A549 (cell line): ENCODE data around the gene SMU1. TPM values are rescaled to one million over a fixed set of nuclear protein-coding genes. Genes with fewer than 3 reads are reported as not detected.

Source experiments
- ATAC-seq, 2 experiments: fragments of 200-7000 bp in 1 of 2; fragments of >200 bp in 1 of 2; cut with Nextera tagmentation in 1 of 2; cut with Tn5 transposase in 1 of 2; 3 replicates each; pipeline versions ENCODE4 v1.8.0 to v1.9.1; 2018 to 2020; ENCODE audit warnings: mild to moderate bottlenecking in 1 of 2, moderate library complexity in 1 of 2
- CTCF ChIA-PET: fragments of 300-600 bp; sonication (Branson Sonifier 250); formaldehyde crosslinking; extraction: SDS; loops from one replicate; lab custom pipeline; 2021; ENCODE audit warnings: antibody characterized with exemption, inconsistent platforms; lab: Yijun Ruan, JAX
- POLR2A ChIA-PET: fragments of 350-600 bp; formaldehyde crosslinking; extraction: SDS; loops from one replicate; lab custom pipeline; 2021; ENCODE audit warnings: antibody characterized with exemption, inconsistent platforms; lab: Yijun Ruan, JAX
- DNase-seq, 2 experiments: peaks; one replicate each; pipeline versions ENCODE4 v3.0.0 to v3.0.0-alpha.2; 2011 to 2016; ENCODE audit warnings: low read depth in 1 of 2, low spot score in 1 of 2
- FAIRE-seq: peaks from 2 replicates; lab custom pipeline; 2011; peaks lifted over from hg19 to GRCh38; lab: Jason Lieb, UNC
- H3K27ac ChIP-seq, 2 experiments: fragments of >200 bp; sonication (Bioruptor Twin); formaldehyde crosslinking; 3 replicates each; pipeline ENCODE4 v1.5.1; 2016 to 2017
- H3K4me1 ChIP-seq: fragments of >200 bp; sonication (Bioruptor Twin); formaldehyde crosslinking; 3 replicates; pipeline ENCODE4 v1.6.1; 2016
- H3K4me2 ChIP-seq: fragments of >200 bp; sonication (Bioruptor Twin); formaldehyde crosslinking; 3 replicates; pipeline ENCODE4 v1.6.1; 2016
- H3K4me3 ChIP-seq: fragments of >200 bp; sonication (Bioruptor Twin); formaldehyde crosslinking; 3 replicates; pipeline ENCODE4 v1.5.1; 2016
- H3K9me3 ChIP-seq: fragments of >200 bp; sonication (Bioruptor Twin); formaldehyde crosslinking; 3 replicates; pipeline ENCODE4 v1.6.1; 2016
- ATOH8 ChIP-seq: fragments of 250-450 bp; sonication (Bioruptor Pico); IDR thresholded peaks from 2 replicates; pipeline ENCODE4 v1.5.0; 2020; ENCODE audit warnings: low read depth, mild to moderate bottlenecking, moderate library complexity
- BHLHE40 ChIP-seq: IDR thresholded peaks from 2 replicates; pipeline ENCODE4 v1.6.1; 2012; ENCODE audit warnings: low read depth, low read length, inconsistent platforms
- CEBPB ChIP-seq, 2 experiments: fragments of >200 bp in 1 of 2; sonication (Bioruptor Twin) in 1 of 2; formaldehyde crosslinking in 1 of 2; IDR thresholded peaks; 2 replicates each; pipeline ENCODE4 v1.6.1; 2012 to 2016
- CHD2 ChIP-seq: fragments of 150-350 bp; IDR thresholded peaks from 2 replicates; pipeline ENCODE4 v1.6.1; 2014; ENCODE audit warnings: low read length; ENCODE audit not compliant: partially characterized antibody
- CHD4 ChIP-seq: fragments of 200-600 bp; sonication (generic); IDR thresholded peaks from 2 replicates; pipeline ENCODE4 v1.6.1; 2016; ENCODE audit warnings: antibody characterized with exemption, mild to moderate bottlenecking, borderline replicate concordance
- EHMT2 ChIP-seq: fragments of 200-600 bp; sonication (generic); IDR thresholded peaks from 2 replicates; pipeline ENCODE4 v1.6.1; 2016; ENCODE audit warnings: antibody characterized with exemption, low read depth, mild to moderate bottlenecking, moderate library complexity
- ELK1 ChIP-seq: fragments of 150-350 bp; IDR thresholded peaks from 2 replicates; pipeline ENCODE4 v1.6.1; 2014; ENCODE audit warnings: low read depth, mild to moderate bottlenecking, low read length
- EP300 ChIP-seq, 2 experiments: fragments of >200 bp; sonication (Bioruptor Twin); formaldehyde crosslinking; IDR thresholded peaks; 2 replicates in 1 of 2; 3 replicates in 1 of 2; pipeline ENCODE4 v1.6.1; 2016 to 2017
- ESRRA ChIP-seq: fragments of 150-350 bp; IDR thresholded peaks from 2 replicates; pipeline ENCODE4 v1.6.1; 2014; ENCODE audit warnings: mild to moderate bottlenecking, low read length, borderline replicate concordance
- FOXS1 ChIP-seq: fragments of 250-450 bp; sonication (Bioruptor Pico); IDR thresholded peaks from 2 replicates; pipeline ENCODE4 v1.5.0; 2020; ENCODE audit warnings: mild to moderate bottlenecking, moderate library complexity
- GATA3 ChIP-seq: IDR thresholded peaks from 2 replicates; pipeline ENCODE4 v1.6.1; 2012; ENCODE audit warnings: borderline replicate concordance
- HES2 ChIP-seq: fragments of >200 bp; sonication (Bioruptor Twin); formaldehyde crosslinking; IDR thresholded peaks from 2 replicates; pipeline ENCODE4 v1.6.1; 2016
- HEYL ChIP-seq: fragments of 250-450 bp; sonication (Bioruptor Pico); IDR thresholded peaks from 2 replicates; pipeline ENCODE4 v1.8.0; 2021; ENCODE audit warnings: mild to moderate bottlenecking, moderate library complexity
- HOXA7 ChIP-seq: fragments of 250-450 bp; sonication (Bioruptor Pico); IDR thresholded peaks from 2 replicates; pipeline ENCODE4 v1.5.0; 2020; ENCODE audit warnings: mild to moderate bottlenecking, moderate library complexity
- HOXB13 ChIP-seq: fragments of 250-450 bp; sonication (Bioruptor Pico); IDR thresholded peaks from 2 replicates; pipeline ENCODE4 v1.5.0; 2020; ENCODE audit warnings: low read depth, mild to moderate bottlenecking, moderate library complexity
- HOXB5 ChIP-seq: fragments of 250-450 bp; sonication (Bioruptor Pico); IDR thresholded peaks from 2 replicates; pipeline ENCODE4 v1.5.0; 2020; ENCODE audit warnings: mild to moderate bottlenecking, moderate library complexity
- JUN ChIP-seq, 2 experiments: fragments of >200 bp; sonication (Bioruptor Twin); formaldehyde crosslinking; IDR thresholded peaks; 2 replicates in 1 of 2; 3 replicates in 1 of 2; pipeline ENCODE4 v1.6.1; 2016 to 2017
- MAFK ChIP-seq: fragments of 450-650 bp; IDR thresholded peaks from 2 replicates; pipeline ENCODE4 v1.6.1; 2014; ENCODE audit not compliant: partially characterized antibody
- MAZ ChIP-seq: fragments of 150-350 bp; IDR thresholded peaks from 2 replicates; pipeline ENCODE4 v1.6.1; 2014; ENCODE audit warnings: antibody characterized with exemption, low read depth, low read length, borderline replicate concordance
- NR3C1 ChIP-seq: fragments of >200 bp; sonication (Bioruptor Twin); formaldehyde crosslinking; IDR thresholded peaks from 3 replicates; pipeline ENCODE4 v1.6.1; 2017
- POLR2AphosphoS2 ChIP-seq: conservative IDR thresholded peaks from 2 replicates; pipeline ENCODE4 v1.6.1; 2012; ENCODE audit warnings: low read length, improper control_type of control experiment, inconsistent platforms
- RARB ChIP-seq: fragments of 250-450 bp; sonication (Bioruptor Pico); IDR thresholded peaks from 2 replicates; pipeline ENCODE4 v1.8.0; 2021; ENCODE audit warnings: mild to moderate bottlenecking, moderate library complexity
- RNF2 ChIP-seq: fragments of 200-600 bp; sonication (generic); IDR thresholded peaks from 2 replicates; pipeline ENCODE4 v1.6.1; 2016; ENCODE audit warnings: low read depth, mild to moderate bottlenecking, antibody characterized with exemption, moderate library complexity, borderline replicate concordance
- TFCP2L1 ChIP-seq: fragments of 250-450 bp; sonication (Bioruptor Pico); IDR thresholded peaks from 2 replicates; pipeline ENCODE4 v1.5.0; 2021; ENCODE audit warnings: mild to moderate bottlenecking
- ZFP36 ChIP-seq: fragments of 450-650 bp; IDR thresholded peaks from 2 replicates; pipeline ENCODE4 v1.6.1; 2014; ENCODE audit warnings: borderline replicate concordance; ENCODE audit not compliant: partially characterized antibody
- ZNF302 ChIP-seq: fragments of 250-450 bp; sonication (Bioruptor Pico); IDR thresholded peaks from 2 replicates; pipeline ENCODE4 v1.9.0; 2021; ENCODE audit warnings: inconsistent platforms, mild to moderate bottlenecking, moderate library complexity
- ZSCAN20 ChIP-seq: fragments of 250-450 bp; sonication (Bioruptor Pico); IDR thresholded peaks from 2 replicates; pipeline ENCODE4 v1.8.0; 2022; ENCODE audit warnings: mild to moderate bottlenecking, moderate library complexity
- WGBS: methylation state at CpG from one replicate; pipeline ENCODE4 v1.1.6; 2017; ENCODE audit errors: missing lambda C conversion rate; 5-methylcytosine and 5-hydroxymethylcytosine counted together
- polyA plus RNA-seq, 4 experiments: library from polyadenylated mRNA; depleted of rRNA in 3 of 4; stranded (reverse); fragments of >200 nt; fragmentation: RNase III in 1 of 4; extraction: RNeasy Plus Mini Kit Qiagen cat#74134 plus additional on column Dnase treatment in 1 of 4; gene quantifications; 2 replicates in 3 of 4; 3 replicates in 1 of 4; pipeline ENCODE4 v1.2.3, GENCODE V29; 2011 to 2017

The SMU1 gene
- polyA plus RNA-seq, 2 of the 4 experiments (the other 2 are of a cell fraction): 25.0 to 26.0 TPM

GRCh38 chr9:33113799-33114547, 37.5 kb upstream of the SMU1 start:
- no peak for FAIRE-seq
- TF ChIP-seq ZNF302 (CRISPR knock-in tag) (no peak), HES2 (no peak), HOXB5 (CRISPR knock-in tag) (no peak), BHLHE40 (no peak), POLR2AphosphoS2 (0 out of 2 replicates have a peak, but pooled peaks have one; percentile 75), ESRRA (no peak)
- WGBS: 90% methylated on average over 11 of the region's 11 CpGs
- Histone ChIP-seq H3K9me3 (no peaks in the 10 kb centered on the region), H3K4me2 (no peak overlapping the region), H3K4me1 (peaks cover 15% of the 10 kb centered on the region), H3K4me3 (no peak overlapping the region), H3K27ac (0 out of 6 replicates have a peak overlapping the region, but pooled peaks of 1 of the 2 experiments have one; percentile 6)
- no peak for ATAC-seq
- ChIA-PET POLR2A (no interaction called here), CTCF (no interaction called here)
- no peak for DNase-seq

- WGBS: 92% methylated on average over 4 of the region's 4 CpGs
- ATAC-seq: no peak
- CTCF ChIA-PET: no interaction called here
- Histone ChIP-seq H3K4me1 (peaks cover 10% of the 10 kb centered on the region), H3K27ac (peak overlapping the region in 1 of 2 experiments; percentile 11; a peak in 1 of 6 replicates), H3K9me3 (no peaks in the 10 kb centered on the region), H3K4me2 (no peak overlapping the region), H3K4me3 (no peak overlapping the region)
- POLR2A ChIA-PET: no interaction called here
- DNase-seq: no peak
- FAIRE-seq: no peak
- TF ChIP-seq GATA3: no peak
- TF ChIP-seq ZFP36: no peak
- TF ChIP-seq HES2: no peak
- no peak for TF ChIP-seq ZNF302 (CRISPR knock-in tag)
- no peak for TF ChIP-seq JUN (IDR thresholded peaks at IDR 0.05)
- no peak for TF ChIP-seq HEYL (CRISPR knock-in tag)
- no peak for TF ChIP-seq CHD4
- TF ChIP-seq HOXB13: no peak
- TF ChIP-seq, all 56 proteins: peak for 0
These were observed 35.6 kb upstream of the SMU1 start for GRCh38 chr9:33112094-33112493.

- Histone ChIP-seq H3K4me3 (no peak overlapping the region), H3K27ac (no peak overlapping the region; a peak in 1 of 6 replicates), H3K4me2 (no peak overlapping the region), H3K4me1 (peaks cover 15% of the 10 kb centered on the region), H3K9me3 (no peaks in the 10 kb centered on the region)
- 98% methylated on average over 5 of the region's 5 CpGs for WGBS
- CTCF ChIA-PET: no interaction called here
- FAIRE-seq (no peak), DNase-seq (no peak), ATAC-seq (no peak)
- POLR2A ChIA-PET: no interaction called here
- TF ChIP-seq RARB (CRISPR knock-in tag): no peak
These were observed 35.2 kb upstream of the SMU1 start for GRCh38 chr9:33111631-33112030.

GRCh38 chr9:33110686-33111085, 34.2 kb upstream of the SMU1 start:
- no peak for ATAC-seq
- no peak for FAIRE-seq

More at GRCh38 chr9:33110686-33111085, 34.2 kb upstream of the SMU1 start:
- H3K27ac ChIP-seq: no peak overlapping the region
- no peak for TF ChIP-seq HOXB13
- no peak for TF ChIP-seq CEBPB (IDR thresholded peaks at IDR 0.05)
- TF ChIP-seq ATOH8 (CRISPR knock-in tag): no peak
- TF ChIP-seq FOXS1 (CRISPR knock-in tag): no peak
- TF ChIP-seq CHD2: no peak
- TF ChIP-seq ELK1: no peak
- TF ChIP-seq MAFK: no peak
- TF ChIP-seq JUN (IDR thresholded peaks at IDR 0.05): no peak
- TF ChIP-seq NR3C1: no peak
- no peak for TF ChIP-seq EHMT2
- no peak for TF ChIP-seq BHLHE40
- no peak for TF ChIP-seq HEYL (CRISPR knock-in tag)
- no peak for TF ChIP-seq TFCP2L1
- TF ChIP-seq EP300 (IDR thresholded peaks at IDR 0.05): no peak
- no peak for TF ChIP-seq CHD4
- TF ChIP-seq ZSCAN20 (CRISPR knock-in tag): no peak
- TF ChIP-seq RNF2: no peak
- no peak for TF ChIP-seq MAZ
- no peak for TF ChIP-seq HOXA7 (CRISPR knock-in tag)
- POLR2A ChIA-PET: no interaction called here
- CTCF ChIA-PET: no interaction called here
- no peaks in the 10 kb centered on the region for H3K9me3 ChIP-seq
- no peak for DNase-seq
- H3K4me1 ChIP-seq: peaks cover 24% of the 10 kb centered on the region
- H3K4me2 ChIP-seq: no peak overlapping the region
- 93% methylated on average over 5 of the region's 5 CpGs for WGBS
- H3K4me3 ChIP-seq: no peak overlapping the region
